ENCODE results near the gene MMP19. TPM values are rescaled to one million over a fixed set of nuclear protein-coding genes. Genes with fewer than 3 reads are reported as not detected.

The MMP19 gene
- total and polyA plus RNA-seq, 2 of the 4 experiments (the other 2 are of a cell fraction), result 9.9 to 34.7 TPM

GRCh38 chr12:55797550-55797949 lies 45.2 kb downstream of the MMP19 start:
- no peak overlapping the region for H4K5ac ChIP-seq (ENCODE audit: low read depth, low read length)
- no peaks in the 10 kb centered on the region for H3K27me3 ChIP-seq (ENCODE audit: control insufficient read depth, insufficient read depth, low read length)
- H2BK20ac ChIP-seq (ENCODE audit: low read depth, low read length), result no peak overlapping the region
- H4K8ac ChIP-seq (ENCODE audit: low read depth in 2 of 2, low read length in 2 of 2), result no peak overlapping the region
- no peaks in the 10 kb centered on the region; the same call in 1 of the 2 replicates for H3K4me1 ChIP-seq (ENCODE audit: control insufficient read depth, insufficient read depth, low read length)
- no peak overlapping the region for H3K4me3 ChIP-seq (ENCODE audit: insufficient read depth, low read depth, low read length)
- BruUV-seq (replicated peaks), result no TSS peak
- H2BK5ac ChIP-seq (ENCODE audit: low read depth, low read length, poor library complexity, severe bottlenecking), result no peak overlapping the region
- intact Hi-C loops (cut with micrococcal nuclease) (loop anchor here (1.0 kb wide), 1 partner anchor 59 kb away; no protein-coding TSS in a partner anchor), dilution Hi-C loops (cut with HindIII; ENCODE audit: low sequenced_read_pairs, unreplicated experiment) (no loop called here), in situ Hi-C loops (cut with MboI; ENCODE audit: low sequenced_read_pairs) (no loop called here)
- H3K27ac ChIP-seq (ENCODE audit: insufficient read depth, low read length), result no peak overlapping the region
- no peak overlapping the region for H2AK9ac ChIP-seq (replicated peaks; ENCODE audit: low read depth, low read length, poor library complexity)
- POLR2A ChIA-PET (ENCODE audit: unreplicated experiment), result no interaction called here
- TF ChIP-seq, protein P1, sequence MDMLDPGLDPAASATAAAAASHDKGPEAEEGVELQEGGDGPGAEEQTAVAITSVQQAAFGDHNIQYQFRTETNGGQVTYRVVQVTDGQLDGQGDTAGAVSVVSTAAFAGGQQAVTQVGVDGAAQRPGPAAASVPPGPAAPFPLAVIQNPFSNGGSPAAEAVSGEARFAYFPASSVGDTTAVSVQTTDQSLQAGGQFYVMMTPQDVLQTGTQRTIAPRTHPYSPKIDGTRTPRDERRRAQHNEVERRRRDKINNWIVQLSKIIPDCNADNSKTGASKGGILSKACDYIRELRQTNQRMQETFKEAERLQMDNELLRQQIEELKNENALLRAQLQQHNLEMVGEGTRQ (IDR thresholded peaks at IDR 0.05; ENCODE audit: low read depth, low read length), result no peak
- no peak for TF ChIP-seq CHD1 (IDR thresholded peaks at IDR 0.05; ENCODE audit: low read depth, low read length)
- TF ChIP-seq FOS (IDR thresholded peaks at IDR 0.05; ENCODE audit: low read depth, low read length), result no peak
- TF ChIP-seq MXI1 (IDR thresholded peaks at IDR 0.05; ENCODE audit: borderline replicate concordance, low read depth, low read length), result no peak
- no peak for TF ChIP-seq RAD21 (IDR thresholded peaks at IDR 0.05; ENCODE audit: low read length)
- TF ChIP-seq POLR2A (IDR thresholded peaks at IDR 0.05; ENCODE audit: low read depth, low read length), result no peak
- TF ChIP-seq BHLHE40 (IDR thresholded peaks at IDR 0.05; ENCODE audit: low read depth, low read length), result no peak
- no peak for TF ChIP-seq MAFK (IDR thresholded peaks at IDR 0.05; ENCODE audit: low read depth, low read length)
- TF ChIP-seq, protein P2, sequence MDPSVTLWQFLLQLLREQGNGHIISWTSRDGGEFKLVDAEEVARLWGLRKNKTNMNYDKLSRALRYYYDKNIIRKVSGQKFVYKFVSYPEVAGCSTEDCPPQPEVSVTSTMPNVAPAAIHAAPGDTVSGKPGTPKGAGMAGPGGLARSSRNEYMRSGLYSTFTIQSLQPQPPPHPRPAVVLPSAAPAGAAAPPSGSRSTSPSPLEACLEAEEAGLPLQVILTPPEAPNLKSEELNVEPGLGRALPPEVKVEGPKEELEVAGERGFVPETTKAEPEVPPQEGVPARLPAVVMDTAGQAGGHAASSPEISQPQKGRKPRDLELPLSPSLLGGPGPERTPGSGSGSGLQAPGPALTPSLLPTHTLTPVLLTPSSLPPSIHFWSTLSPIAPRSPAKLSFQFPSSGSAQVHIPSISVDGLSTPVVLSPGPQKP (IDR thresholded peaks at IDR 0.05; ENCODE audit: borderline replicate concordance, low read depth, low read length), result no peak
- TF ChIP-seq NFE2L2 (IDR thresholded peaks at IDR 0.05; ENCODE audit: low read depth, low read length), result no peak
- no peak for TF ChIP-seq RCOR1 (IDR thresholded peaks at IDR 0.05; ENCODE audit: insufficient replicate concordance, low read length)
- TF ChIP-seq MAZ (IDR thresholded peaks at IDR 0.05; ENCODE audit: borderline replicate concordance, low read depth, low read length), result no peak
- no peak for TF ChIP-seq CTCF (conservative IDR thresholded peaks at IDR 0.05; ENCODE audit: low read depth, low read length)
- no peak for TF ChIP-seq RFX5 (IDR thresholded peaks at IDR 0.05; ENCODE audit: low read depth, low read length)
- TF ChIP-seq CEBPB (IDR thresholded peaks at IDR 0.05; ENCODE audit: low read depth, low read length), result no peak
- no peak overlapping the region for H2BK15ac ChIP-seq (ENCODE audit: low read depth, low read length)
- no peak overlapping the region for H3K18ac ChIP-seq (ENCODE audit: low read depth, low read length)
- no peak overlapping the region for H2BK120ac ChIP-seq (ENCODE audit: low read depth, low read length)
- no peak overlapping the region for H3K9ac ChIP-seq (ENCODE audit: low read depth, low read length)
- H3K4ac ChIP-seq (ENCODE audit: low read depth, low read length), result no peak overlapping the region
- no peak overlapping the region for H4K91ac ChIP-seq (ENCODE audit: insufficient read depth, low read depth, low read length)
- WGBS, 2 experiments (ENCODE audit: extremely low coverage in 2 of 2, insufficient read length in 1 of 2), result 83 to 100% methylated on average over 1 to 2 of the region's 4 CpGs
- no peak overlapping the region for H3K14ac ChIP-seq (replicated peaks; ENCODE audit: low read depth, low read length)
- peaks cover 33% of the 10 kb centered on the region for H3K36me3 ChIP-seq (ENCODE audit: control insufficient read depth, insufficient read depth, low read length)
- ATAC-seq (ENCODE audit: low read depth) (peak; percentile 40; the same call in 1 of the 2 replicates), DNase-seq (peak; percentile 6)
- H3K79me1 ChIP-seq (ENCODE audit: low read depth in 1 of 2, low read length in 2 of 2), result peaks cover 32 to 35% of the 10 kb centered on the region in 2 experiments
- H3K9me3 ChIP-seq (ENCODE audit: control insufficient read depth, insufficient read depth, low read length), result no peaks in the 10 kb centered on the region
- H3K23ac ChIP-seq (ENCODE audit: low read depth, low read length), result no peak overlapping the region
- peaks cover 8% of the 10 kb centered on the region for H4K20me1 ChIP-seq (ENCODE audit: insufficient read depth, low read length)
- H3K9me1 ChIP-seq (ENCODE audit: insufficient read depth, low read length), result no peaks in the 10 kb centered on the region
- H3K56ac ChIP-seq (ENCODE audit: extremely low read depth, insufficient read depth, low read length), result no peak overlapping the region
- H2AK5ac ChIP-seq (ENCODE audit: low read depth, low read length), result no peak overlapping the region
- CTCF ChIA-PET, result interaction anchor here (0.5 to 2.8 kb wide), 5 partner anchors 9 to 59 kb away, joined by 3 to 7 read pairs (median 3); partner anchors contain the start of genes ORMDL2 and SARNP
- H3K4me2 ChIP-seq (ENCODE audit: low read depth, low read length), result no peak overlapping the region
- no peak overlapping the region for H2AFZ ChIP-seq (replicated peaks; ENCODE audit: low read length, poor library complexity)
